MM.1S (cell line): Measurements from ENCODE around the gene SENP7.
"Not testable (repeated sequence)": the region's sequence is repeated elsewhere in the genome, so short reads cannot be mapped to it uniquely, and the experiment has no call there.

Source experiments
- DNase-seq: peaks from one replicate; pipeline ENCODE4 v3.0.0-alpha.2; 2015
- H2AFZ ChIP-seq: fragments of 300-600 bp; sonication (generic); 2 replicates; pipeline ENCODE4 v1.6.0; 2016; ENCODE audit warnings: antibody characterized with exemption, low read length
- H3F3A ChIP-seq: fragments of 300-600 bp; sonication (generic); 2 replicates; pipeline ENCODE4 v1.6.1; 2016; ENCODE audit warnings: mild to moderate bottlenecking, antibody characterized with exemption, low read length, moderate library complexity, mixed read lengths; ENCODE audit not compliant: insufficient read depth
- H3K27ac ChIP-seq: fragments of 300-600 bp; sonication (generic); 2 replicates; pipeline ENCODE4 v1.5.1; 2016; ENCODE audit warnings: mild to moderate bottlenecking, low read length
- H3K27me3 ChIP-seq: fragments of 300-600 bp; sonication (generic); replicated peaks from 2 replicates; pipeline ENCODE4 v1.6.0; 2016; ENCODE audit warnings: low read length; ENCODE audit not compliant: insufficient read depth
- H3K36me3 ChIP-seq: fragments of 300-600 bp; sonication (generic); replicated peaks from 2 replicates; pipeline ENCODE4 v1.6.1; 2016; ENCODE audit warnings: mild to moderate bottlenecking, low read length, mixed read lengths; ENCODE audit not compliant: insufficient read depth
- H3K4me1 ChIP-seq: fragments of 300-600 bp; sonication (generic); 2 replicates; pipeline ENCODE4 v1.6.1; 2016; ENCODE audit warnings: low read length, mixed read lengths
- H3K4me2 ChIP-seq: fragments of 300-600 bp; sonication (generic); 2 replicates; pipeline ENCODE4 v1.6.0; 2016; ENCODE audit warnings: low read depth, low read length
- H3K4me3 ChIP-seq: fragments of 300-600 bp; sonication (generic); 2 replicates; pipeline ENCODE4 v1.5.1; 2016; ENCODE audit warnings: low read length, mixed read lengths
- H3K79me2 ChIP-seq: fragments of 300-600 bp; sonication (generic); 2 replicates; pipeline ENCODE4 v1.6.1; 2016; ENCODE audit warnings: mixed run types, low read length, mixed read lengths
- H3K9ac ChIP-seq: fragments of 300-600 bp; sonication (generic); 2 replicates; pipeline ENCODE4 v1.6.1; 2016; ENCODE audit warnings: low read length, mixed read lengths
- H3K9me2 ChIP-seq: fragments of 300-600 bp; sonication (generic); replicated peaks from 2 replicates; pipeline ENCODE4 v1.6.1; 2016; ENCODE audit warnings: mild to moderate bottlenecking, low read length, mixed read lengths; ENCODE audit not compliant: insufficient read depth
- H3K9me3 ChIP-seq: fragments of 300-600 bp; sonication (generic); replicated peaks from 2 replicates; pipeline ENCODE4 v1.6.1; 2016; ENCODE audit warnings: mild to moderate bottlenecking, low read length, mixed read lengths; ENCODE audit not compliant: insufficient read depth
- H4K20me1 ChIP-seq: fragments of 300-600 bp; sonication (generic); 2 replicates; pipeline ENCODE4 v1.6.1; 2016; ENCODE audit warnings: mild to moderate bottlenecking, low read length, moderate library complexity, mixed read lengths; ENCODE audit not compliant: insufficient read depth
- EZH2 ChIP-seq: fragments of 300-600 bp; sonication (generic); optimal IDR thresholded peaks from 2 replicates; pipeline ENCODE3; 2017; ENCODE audit warnings: low read depth, mild to moderate bottlenecking, antibody characterized with exemption, low read length, mixed read lengths
- EZH2phosphoT487 ChIP-seq: fragments of 300-600 bp; sonication (generic); IDR thresholded peaks from 2 replicates; pipeline ENCODE4 v1.6.1; 2018; ENCODE audit warnings: antibody characterized with exemption, low read length
- TF ChIP-seq, protein P1 (sequence below): fragments of 300-600 bp; sonication (generic); IDR thresholded peaks from 2 replicates; pipeline ENCODE4 v1.5.1; 2016; ENCODE audit warnings: antibody characterized with exemption, low read length, mixed read lengths

Gene SENP7

DNA sequence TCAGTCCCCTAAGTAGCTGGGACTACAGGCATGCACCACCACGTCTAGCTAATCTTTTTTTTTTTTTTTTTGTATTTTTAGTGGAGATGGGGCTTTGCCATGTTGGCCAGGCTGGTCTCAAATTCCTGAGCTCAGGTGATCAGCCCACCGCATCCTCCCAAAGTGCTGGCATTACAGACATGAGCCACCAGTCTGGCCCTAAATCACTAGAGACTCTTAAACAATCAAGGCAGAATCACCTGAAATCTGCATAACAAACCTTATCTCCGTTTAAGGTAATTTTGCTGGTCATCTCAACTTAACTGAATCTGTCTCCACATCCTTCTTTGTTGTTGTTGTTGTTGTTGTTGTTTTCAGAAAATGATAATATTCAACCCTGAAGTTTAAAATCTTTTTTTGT, 43.1 kb upstream of the SENP7 start:
- H3K36me3 ChIP-seq: no peaks in the 10 kb centered on the region
- H3K9ac ChIP-seq: no peak overlapping the region
- no peaks in the 10 kb centered on the region; the same call in 1 of the 2 replicates for H3F3A ChIP-seq
- H3K27me3 ChIP-seq: no peaks in the 10 kb centered on the region
- H3K9me2 ChIP-seq: no peaks in the 10 kb centered on the region
- no peaks in the 10 kb centered on the region for H4K20me1 ChIP-seq
- H3K4me2 ChIP-seq: no peak overlapping the region
- no peak overlapping the region for H2AFZ ChIP-seq
- no peak overlapping the region for H3K4me3 ChIP-seq
- H3K9me3 ChIP-seq: no peaks in the 10 kb centered on the region
- H3K4me1 ChIP-seq: no peaks in the 10 kb centered on the region
- no peak for DNase-seq
- TF ChIP-seq EZH2: no peak
- no peak for TF ChIP-seq EZH2phosphoT487
- TF ChIP-seq, protein P1, sequence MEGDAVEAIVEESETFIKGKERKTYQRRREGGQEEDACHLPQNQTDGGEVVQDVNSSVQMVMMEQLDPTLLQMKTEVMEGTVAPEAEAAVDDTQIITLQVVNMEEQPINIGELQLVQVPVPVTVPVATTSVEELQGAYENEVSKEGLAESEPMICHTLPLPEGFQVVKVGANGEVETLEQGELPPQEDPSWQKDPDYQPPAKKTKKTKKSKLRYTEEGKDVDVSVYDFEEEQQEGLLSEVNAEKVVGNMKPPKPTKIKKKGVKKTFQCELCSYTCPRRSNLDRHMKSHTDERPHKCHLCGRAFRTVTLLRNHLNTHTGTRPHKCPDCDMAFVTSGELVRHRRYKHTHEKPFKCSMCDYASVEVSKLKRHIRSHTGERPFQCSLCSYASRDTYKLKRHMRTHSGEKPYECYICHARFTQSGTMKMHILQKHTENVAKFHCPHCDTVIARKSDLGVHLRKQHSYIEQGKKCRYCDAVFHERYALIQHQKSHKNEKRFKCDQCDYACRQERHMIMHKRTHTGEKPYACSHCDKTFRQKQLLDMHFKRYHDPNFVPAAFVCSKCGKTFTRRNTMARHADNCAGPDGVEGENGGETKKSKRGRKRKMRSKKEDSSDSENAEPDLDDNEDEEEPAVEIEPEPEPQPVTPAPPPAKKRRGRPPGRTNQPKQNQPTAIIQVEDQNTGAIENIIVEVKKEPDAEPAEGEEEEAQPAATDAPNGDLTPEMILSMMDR: no peak
- no peaks in the 10 kb centered on the region for H3K79me2 ChIP-seq
- H3K27ac ChIP-seq: no peak overlapping the region

DNA sequence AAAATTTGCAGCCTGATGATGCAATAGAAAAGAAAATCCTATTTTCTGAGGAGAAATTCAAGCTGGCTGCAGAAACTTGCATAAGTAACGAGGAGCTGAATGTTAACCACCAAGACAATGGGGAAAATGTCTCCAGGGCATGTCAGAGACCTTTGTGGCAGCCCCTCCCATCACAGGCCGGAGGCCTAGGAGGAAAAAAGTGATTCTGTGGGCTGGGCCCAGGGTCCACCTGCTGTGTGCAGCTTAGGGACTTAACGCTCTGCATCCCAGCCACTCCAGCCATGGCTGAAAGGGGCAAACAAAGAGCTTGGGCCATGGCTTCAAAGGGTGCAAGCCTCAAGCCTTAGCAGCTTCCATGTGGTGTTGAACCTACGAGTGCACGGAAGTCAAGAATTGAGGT, 40.4 kb upstream of the SENP7 start:
- H3K9me3 ChIP-seq, H3K27ac ChIP-seq, DNase-seq, H3K9me2 ChIP-seq, H3K36me3 ChIP-seq, H3K27me3 ChIP-seq, H3F3A ChIP-seq, H3K79me2 ChIP-seq, H3K9ac ChIP-seq, H3K4me1 ChIP-seq, H3K4me3 ChIP-seq, H4K20me1 ChIP-seq: not testable (repeated sequence)
- peak overlapping the region; percentile 34; the same call in 1 of the 2 replicates for H3K4me2 ChIP-seq
- H2AFZ ChIP-seq: peak overlapping the region; percentile 2; the same call in 1 of the 2 replicates

DNA sequence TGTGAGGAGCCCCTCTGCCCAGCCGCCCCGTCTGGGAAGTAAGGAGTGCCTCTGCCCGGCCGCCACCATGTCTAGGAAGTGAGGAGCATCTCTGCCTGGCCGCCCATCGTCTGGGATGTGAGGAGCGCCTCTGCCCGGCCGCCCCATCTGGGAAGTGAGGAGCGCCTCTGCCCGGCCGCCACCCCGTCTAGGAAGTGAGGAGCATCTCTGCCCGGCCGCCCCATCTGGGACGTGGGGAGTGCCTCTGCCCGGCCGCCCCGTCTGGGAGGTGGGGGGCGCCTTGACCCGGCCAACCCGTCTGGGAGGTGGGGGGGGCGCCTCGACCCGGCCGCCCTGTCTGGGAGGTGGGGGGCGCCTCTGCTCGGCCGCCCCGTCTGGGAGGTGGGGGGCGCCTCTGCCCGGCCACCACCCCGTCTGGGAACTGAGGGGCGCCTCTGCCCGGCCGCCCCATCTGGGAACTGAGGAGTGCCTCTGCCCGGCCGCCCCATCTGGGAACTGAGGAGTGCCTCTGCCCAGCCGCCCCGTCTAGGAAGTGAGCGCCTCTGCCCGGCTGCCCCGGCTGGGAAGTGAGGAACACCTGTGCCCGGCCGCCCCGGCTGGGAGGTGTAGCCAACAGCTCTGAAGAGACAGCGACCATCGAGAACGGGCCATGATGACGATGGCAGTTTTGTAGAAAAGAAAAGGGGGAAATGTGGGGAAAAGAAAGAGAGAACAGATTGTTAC, 38.5 kb upstream of the SENP7 start:
- H3K79me2 ChIP-seq, H3K27me3 ChIP-seq, H3K36me3 ChIP-seq, H3K9me3 ChIP-seq, H3K4me2 ChIP-seq, H3K4me1 ChIP-seq, DNase-seq, H2AFZ ChIP-seq, H3K27ac ChIP-seq, H3K9ac ChIP-seq, H3K9me2 ChIP-seq, H3K4me3 ChIP-seq, H4K20me1 ChIP-seq, H3F3A ChIP-seq: not testable (repeated sequence)

DNA sequence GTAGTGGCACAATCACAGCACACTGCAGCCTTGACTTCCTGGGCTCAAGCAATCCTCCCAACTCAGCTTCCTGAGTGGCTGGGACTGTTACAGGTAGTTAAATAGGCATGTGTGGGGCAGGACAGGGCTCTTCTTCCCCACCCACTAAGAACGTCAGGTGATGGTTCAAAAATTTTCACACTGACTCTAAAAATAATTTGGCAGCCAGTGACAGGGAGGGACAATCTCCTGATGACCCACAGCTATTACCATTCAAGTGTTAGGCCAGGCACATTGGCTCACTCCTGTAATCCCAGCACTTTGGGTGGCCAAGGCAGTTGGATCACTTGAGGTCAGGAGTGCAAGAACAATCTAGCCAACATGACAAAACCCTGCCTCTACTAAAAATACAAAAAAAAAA, 36.5 kb upstream of the SENP7 start:
- Histone ChIP-seq H3K27ac (no peak overlapping the region), H3K27me3 (no peaks in the 10 kb centered on the region), H3K36me3 (no peaks in the 10 kb centered on the region), H3F3A (no peaks in the 10 kb centered on the region), H3K4me1 (no peaks in the 10 kb centered on the region), H3K79me2 (no peaks in the 10 kb centered on the region), H3K4me2 (no peak overlapping the region), H3K9me3 (no peaks in the 10 kb centered on the region), H2AFZ (no peak overlapping the region), H3K9ac (no peak overlapping the region), H4K20me1 (no peaks in the 10 kb centered on the region), H3K4me3 (no peak overlapping the region), H3K9me2 (no peaks in the 10 kb centered on the region)
- no peak for DNase-seq
- TF ChIP-seq EZH2 (no peak), EZH2phosphoT487 (no peak)
- TF ChIP-seq, protein P1: no peak
